ENCODE measurements around the gene ZBTB2.
"Not testable (repeated sequence)": the region's sequence is repeated elsewhere in the genome, so short reads cannot be mapped to it uniquely, and the experiment has no call there.

Gene ZBTB2

DNA sequence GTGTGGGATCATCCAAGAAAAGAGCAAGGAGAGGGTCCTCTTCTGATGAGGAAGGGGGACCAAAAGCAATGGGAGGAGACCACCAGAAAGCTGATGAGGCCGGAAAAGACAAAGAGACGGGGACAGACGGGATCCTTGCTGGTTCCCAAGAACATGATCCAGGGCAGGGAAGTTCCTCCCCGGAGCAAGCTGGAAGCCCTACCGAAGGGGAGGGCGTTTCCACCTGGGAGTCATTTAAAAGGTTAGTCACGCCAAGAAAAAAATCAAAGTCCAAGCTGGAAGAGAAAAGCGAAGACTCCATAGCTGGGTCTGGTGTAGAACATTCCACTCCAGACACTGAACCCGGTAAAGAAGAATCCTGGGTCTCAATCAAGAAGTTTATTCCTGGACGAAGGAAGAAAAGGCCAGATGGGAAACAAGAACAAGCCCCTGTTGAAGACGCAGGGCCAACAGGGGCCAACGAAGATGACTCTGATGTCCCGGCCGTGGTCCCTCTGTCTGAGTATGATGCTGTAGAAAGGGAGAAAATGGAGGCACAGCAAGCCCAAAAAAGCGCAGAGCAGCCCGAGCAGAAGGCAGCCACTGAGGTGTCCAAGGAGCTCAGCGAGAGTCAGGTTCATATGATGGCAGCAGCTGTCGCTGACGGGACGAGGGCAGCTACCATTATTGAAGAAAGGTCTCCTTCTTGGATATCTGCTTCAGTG lies 40.8 kb downstream of the ZBTB2 start:
- ChIA-PET CTCF (interaction anchor here (1.6 to 3.5 kb wide), 3 partner anchors 13 to 26 kb away, joined by 7 to 20 read pairs (median 9); no protein-coding TSS in a partner anchor), POLR2A (no interaction called here)
- TF ChIP-seq, protein P1, sequence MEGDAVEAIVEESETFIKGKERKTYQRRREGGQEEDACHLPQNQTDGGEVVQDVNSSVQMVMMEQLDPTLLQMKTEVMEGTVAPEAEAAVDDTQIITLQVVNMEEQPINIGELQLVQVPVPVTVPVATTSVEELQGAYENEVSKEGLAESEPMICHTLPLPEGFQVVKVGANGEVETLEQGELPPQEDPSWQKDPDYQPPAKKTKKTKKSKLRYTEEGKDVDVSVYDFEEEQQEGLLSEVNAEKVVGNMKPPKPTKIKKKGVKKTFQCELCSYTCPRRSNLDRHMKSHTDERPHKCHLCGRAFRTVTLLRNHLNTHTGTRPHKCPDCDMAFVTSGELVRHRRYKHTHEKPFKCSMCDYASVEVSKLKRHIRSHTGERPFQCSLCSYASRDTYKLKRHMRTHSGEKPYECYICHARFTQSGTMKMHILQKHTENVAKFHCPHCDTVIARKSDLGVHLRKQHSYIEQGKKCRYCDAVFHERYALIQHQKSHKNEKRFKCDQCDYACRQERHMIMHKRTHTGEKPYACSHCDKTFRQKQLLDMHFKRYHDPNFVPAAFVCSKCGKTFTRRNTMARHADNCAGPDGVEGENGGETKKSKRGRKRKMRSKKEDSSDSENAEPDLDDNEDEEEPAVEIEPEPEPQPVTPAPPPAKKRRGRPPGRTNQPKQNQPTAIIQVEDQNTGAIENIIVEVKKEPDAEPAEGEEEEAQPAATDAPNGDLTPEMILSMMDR (IDR thresholded peaks at IDR 0.05; ENCODE audit: control extremely low read depth, extremely low read depth, low read depth, missing control alignments): no peak
- DNase-seq (ENCODE audit: extremely low spot score): no peak

DNA sequence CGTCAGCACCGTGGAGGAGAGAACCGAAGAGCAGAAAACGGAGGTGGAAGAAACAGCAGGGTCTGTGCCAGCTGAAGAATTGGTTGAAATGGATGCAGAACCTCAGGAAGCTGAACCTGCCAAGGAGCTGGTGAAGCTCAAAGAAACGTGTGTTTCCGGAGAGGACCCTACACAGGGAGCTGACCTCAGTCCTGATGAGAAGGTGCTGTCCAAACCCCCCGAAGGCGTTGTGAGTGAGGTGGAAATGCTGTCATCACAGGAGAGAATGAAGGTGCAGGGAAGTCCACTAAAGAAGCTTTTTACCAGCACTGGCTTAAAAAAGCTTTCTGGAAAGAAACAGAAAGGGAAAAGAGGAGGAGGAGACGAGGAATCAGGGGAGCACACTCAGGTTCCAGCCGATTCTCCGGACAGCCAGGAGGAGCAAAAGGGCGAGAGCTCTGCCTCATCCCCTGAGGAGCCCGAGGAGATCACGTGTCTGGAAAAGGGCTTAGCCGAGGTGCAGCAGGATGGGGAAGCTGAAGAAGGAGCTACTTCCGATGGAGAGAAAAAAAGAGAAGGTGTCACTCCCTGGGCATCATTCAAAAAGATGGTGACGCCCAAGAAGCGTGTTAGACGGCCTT lies 41.6 kb downstream of the ZBTB2 start:
- CTCF ChIA-PET: interaction anchor here (0.8 to 3.5 kb wide), 5 partner anchors 12 to 458 kb away, joined by 3 to 20 read pairs (median 7); no protein-coding TSS in a partner anchor
- no peak for DNase-seq (ENCODE audit: extremely low spot score)
- TF ChIP-seq, protein P1 (IDR thresholded peaks at IDR 0.05; ENCODE audit: control extremely low read depth, extremely low read depth, low read depth, missing control alignments): no peak
- POLR2A ChIA-PET: no interaction called here

DNA sequence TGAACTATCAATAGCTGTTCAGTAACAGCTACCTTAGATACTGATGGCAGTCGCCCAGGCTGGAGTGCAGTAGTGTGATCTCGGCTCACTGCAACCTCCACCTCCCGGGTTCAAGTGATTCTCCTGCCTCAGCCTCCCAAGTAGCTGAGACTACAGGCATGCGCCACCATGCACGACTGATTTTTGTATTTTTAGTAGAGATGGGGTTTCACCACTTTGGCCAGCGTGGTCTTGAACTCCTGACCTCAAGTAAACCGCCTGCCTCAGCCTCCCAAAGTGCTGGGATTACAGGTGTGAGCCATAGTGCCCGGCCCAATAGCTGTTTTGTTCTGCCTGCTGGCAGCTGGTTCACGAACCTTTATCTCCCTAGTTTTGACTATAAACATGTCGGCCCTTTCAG lies 48.6 kb downstream of the ZBTB2 start:
- POLR2A ChIA-PET; DNase-seq (ENCODE audit: extremely low spot score): not testable (repeated sequence)
- CTCF ChIA-PET: interaction anchor here (0.7 to 3.9 kb wide), 8 partner anchors 9 to 473 kb away, joined by 3 to 23 read pairs (median 4); no protein-coding TSS in a partner anchor

DNA sequence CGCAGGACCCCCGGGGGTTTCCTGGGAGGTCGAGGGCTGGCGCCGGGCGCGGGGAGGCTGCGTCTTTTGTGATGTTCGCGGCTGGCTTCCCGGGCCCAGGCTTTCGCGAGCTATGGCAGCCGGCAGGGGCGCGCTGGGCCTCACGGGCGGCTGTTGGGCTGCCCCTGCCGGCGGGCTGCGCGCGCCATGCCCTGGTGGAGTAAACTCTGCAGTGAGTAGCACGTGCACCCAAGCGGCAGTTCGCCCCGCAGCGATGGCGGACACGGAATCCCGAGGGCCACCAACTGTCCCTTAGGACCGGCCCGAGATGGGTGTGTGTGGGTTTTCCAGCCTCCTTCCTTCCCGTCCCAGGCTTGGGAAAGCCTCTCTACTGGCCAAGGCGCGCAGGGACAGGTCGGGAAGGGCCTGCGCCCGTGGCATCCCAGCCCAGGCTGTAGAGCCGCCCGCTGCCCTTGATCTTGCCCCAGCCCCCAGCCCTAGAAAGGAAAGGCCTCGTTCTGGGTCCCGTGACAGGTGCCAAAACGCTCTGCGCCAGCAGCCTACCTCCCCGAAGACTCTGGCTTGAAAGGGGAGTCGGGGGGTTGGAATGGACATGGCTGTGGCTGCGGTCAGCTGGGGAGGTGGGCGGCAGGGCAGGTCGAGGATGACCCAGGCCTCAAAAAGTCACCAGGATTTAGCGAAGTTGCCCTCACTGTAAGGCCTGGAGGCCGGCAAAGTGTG lies 49.7 kb downstream of the ZBTB2 start:
- no peak for DNase-seq (ENCODE audit: extremely low spot score)
- ChIA-PET POLR2A (no interaction called here), CTCF (interaction anchor here (1.0 to 3.9 kb wide), 4 partner anchors 8 to 29 kb away, joined by 3 to 23 read pairs (median 4); no protein-coding TSS in a partner anchor)
- TF ChIP-seq, protein P1 (IDR thresholded peaks at IDR 0.05; ENCODE audit: control extremely low read depth, extremely low read depth, low read depth, missing control alignments): no peak

DNA sequence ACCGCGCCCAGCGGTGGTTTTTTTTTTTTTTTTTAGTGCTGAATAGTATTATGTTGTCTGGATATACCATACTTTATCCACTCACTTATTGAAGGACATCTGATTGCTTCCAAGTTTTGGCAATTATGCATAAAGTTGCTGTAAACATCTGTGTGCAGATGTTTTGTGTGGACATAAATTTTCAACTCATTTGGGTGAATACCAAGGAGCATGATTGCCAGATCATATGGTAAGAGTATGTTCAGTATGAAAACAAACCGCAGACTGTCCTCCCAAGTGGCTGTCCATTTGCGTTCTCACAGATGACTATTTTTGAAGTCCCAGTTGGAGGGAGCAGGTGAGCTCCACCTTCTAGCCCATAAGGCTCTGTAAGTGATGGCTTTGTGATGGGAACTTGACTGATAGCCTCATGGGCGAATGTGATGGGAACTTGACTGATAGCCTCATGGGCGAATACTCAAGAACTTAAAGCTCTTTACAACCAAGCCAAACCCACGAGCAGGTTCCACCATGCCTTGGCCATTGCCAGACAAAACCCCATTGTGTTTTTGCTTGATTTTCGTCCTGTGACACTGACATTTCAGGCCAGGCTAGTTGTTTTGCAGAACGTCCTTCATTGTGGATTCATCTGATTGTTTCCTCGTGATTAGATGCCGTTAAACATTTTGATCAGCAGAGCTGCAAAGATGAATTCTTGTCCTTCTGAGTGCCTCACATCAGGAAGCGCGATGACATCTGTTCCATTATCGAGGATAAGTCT lies 51.0 kb downstream of the ZBTB2 start:
- DNase-seq (ENCODE audit: extremely low spot score): no peak
- TF ChIP-seq, protein P1 (IDR thresholded peaks at IDR 0.05; ENCODE audit: control extremely low read depth, extremely low read depth, low read depth, missing control alignments): no peak
- ChIA-PET POLR2A (no interaction called here), CTCF (interaction anchor here (1.1 to 3.9 kb wide), 4 partner anchors 16 to 523 kb away, joined by 3 to 23 read pairs (median 5); no protein-coding TSS in a partner anchor)

DNA sequence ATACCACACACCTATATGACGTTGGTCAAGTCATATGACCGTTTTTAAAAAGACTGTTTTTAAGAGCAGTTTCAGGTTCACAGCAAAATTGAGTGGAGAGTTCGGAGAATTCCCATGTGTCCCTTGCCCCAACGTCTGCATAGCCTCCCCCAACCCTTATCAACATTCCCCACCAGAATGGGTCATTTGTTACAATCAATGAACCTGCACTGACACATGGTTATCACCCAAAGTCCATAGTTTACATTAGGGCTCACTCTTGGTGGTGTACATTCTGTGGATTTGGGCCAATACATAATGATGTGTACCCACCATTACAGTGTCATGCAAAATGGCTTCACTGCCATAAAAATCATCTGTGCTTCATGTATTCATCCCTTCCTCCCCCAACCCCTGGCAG lies 52.0 kb downstream of the ZBTB2 start:
- TF ChIP-seq, protein P1 (IDR thresholded peaks at IDR 0.05; ENCODE audit: control extremely low read depth, extremely low read depth, low read depth, missing control alignments): no peak
- POLR2A ChIA-PET: no interaction called here
- DNase-seq (ENCODE audit: extremely low spot score): no peak
- CTCF ChIA-PET: interaction anchor here (3.9 kb wide), 1 partner anchor 15 kb away, joined by 23 read pairs; no protein-coding TSS in a partner anchor

Measured in GM10248 (cell line).